Measurements from ENCODE around the gene RCC2.
"Not testable (repeated sequence)": the region's sequence is repeated elsewhere in the genome, so short reads cannot be mapped to it uniquely, and the experiment has no call there.

RCC2 gene

DNA sequence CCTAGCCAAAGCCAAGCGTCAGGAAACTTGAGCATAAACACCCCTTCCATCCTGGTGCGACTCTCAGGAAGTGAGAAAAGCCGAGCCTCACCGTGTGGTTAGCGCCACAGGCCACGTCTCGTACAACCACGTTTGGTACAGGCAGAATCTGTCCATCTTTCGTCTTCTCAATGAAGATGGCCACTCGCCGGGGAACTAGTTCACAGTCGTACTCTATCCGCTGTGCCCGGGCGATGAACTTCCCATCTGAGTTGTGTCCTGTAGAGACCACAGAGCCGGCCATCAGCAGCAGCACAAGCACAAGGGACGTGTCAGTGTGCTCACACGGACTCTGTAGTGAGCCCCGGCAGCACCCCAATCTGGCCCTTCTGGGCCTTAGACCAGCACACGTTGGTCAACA, 23.1 kb downstream of the RCC2 start:
- no peak for DNase-seq

DNA sequence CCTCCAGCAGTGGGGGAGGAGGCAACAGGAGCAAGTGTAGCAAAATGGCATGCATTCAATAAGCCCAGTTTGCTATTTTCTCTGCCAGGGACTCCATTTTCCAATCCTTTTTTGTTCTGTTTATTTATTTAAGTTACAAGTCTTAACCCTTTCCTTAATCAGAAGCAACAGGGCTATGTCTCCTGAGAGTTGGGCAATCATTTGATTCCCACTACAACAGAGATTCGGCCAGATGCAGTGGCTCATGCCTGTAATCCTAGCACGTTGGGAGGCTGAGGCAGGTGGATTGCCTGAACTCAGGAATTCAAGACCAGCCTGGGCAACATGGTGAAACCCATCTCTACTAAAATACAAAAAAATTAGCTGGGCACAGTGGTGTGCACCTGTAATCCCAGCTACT, 25.5 kb downstream of the RCC2 start:
- DNase-seq: no peak

DNA sequence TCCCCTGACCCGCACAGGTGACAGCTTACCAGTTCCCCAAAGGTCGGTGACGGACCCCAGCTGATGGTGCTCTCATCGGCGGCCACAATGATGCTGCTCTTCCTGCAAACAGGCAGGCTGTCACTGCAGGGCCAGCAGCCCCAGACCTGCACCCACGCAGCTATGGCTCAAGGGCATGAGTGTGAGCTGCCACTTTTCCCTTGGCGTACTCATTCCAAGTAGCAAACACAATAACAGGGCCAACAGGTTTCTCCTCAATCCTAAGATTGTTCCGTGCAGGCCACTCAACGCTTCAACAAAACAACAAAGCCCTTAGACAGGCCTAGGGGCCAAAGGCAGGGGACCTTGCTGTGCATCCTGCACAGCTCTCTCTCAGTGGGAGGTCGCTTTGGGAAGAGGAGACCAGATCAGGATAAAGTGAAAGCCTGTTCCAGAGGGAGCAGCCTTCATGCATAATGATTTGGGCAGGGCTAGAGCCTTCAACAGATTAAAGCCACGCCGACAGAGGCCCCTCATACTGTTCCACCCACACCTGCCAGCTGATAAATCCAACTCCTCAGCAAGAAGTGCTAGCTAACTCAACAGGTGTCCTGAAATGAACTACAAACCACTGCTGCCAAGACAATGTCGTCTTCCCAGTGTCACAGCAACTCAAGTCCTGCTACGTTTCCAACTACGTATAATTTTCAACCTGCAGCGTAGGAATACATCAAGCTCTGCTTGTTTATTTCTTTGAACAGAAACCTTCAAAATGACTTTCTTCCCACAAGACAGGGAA, 27.2 kb downstream of the RCC2 start:
- DNase-seq: no peak

DNA sequence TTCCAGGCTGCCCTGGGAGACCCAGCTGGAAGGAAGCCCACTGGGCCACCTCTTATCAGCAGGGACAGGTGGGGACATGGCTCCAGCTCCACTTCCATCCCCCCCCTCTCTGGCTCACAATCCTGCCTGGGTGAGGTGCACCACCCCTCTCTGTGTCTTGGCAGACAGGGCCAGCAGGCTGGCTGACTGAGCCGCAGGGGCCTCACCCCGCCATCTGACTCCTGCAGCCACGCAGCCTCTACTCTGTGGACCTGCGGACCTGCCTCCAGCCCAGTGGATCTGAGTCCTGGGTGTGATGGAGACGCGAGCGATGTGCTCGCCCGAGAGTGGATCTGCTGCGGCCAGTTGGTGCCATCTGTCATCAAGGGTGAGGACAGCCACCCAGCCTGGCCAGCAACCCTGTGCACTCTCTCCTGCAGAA, 30.1 kb downstream of the RCC2 start:
- DNase-seq: no peak

DNA sequence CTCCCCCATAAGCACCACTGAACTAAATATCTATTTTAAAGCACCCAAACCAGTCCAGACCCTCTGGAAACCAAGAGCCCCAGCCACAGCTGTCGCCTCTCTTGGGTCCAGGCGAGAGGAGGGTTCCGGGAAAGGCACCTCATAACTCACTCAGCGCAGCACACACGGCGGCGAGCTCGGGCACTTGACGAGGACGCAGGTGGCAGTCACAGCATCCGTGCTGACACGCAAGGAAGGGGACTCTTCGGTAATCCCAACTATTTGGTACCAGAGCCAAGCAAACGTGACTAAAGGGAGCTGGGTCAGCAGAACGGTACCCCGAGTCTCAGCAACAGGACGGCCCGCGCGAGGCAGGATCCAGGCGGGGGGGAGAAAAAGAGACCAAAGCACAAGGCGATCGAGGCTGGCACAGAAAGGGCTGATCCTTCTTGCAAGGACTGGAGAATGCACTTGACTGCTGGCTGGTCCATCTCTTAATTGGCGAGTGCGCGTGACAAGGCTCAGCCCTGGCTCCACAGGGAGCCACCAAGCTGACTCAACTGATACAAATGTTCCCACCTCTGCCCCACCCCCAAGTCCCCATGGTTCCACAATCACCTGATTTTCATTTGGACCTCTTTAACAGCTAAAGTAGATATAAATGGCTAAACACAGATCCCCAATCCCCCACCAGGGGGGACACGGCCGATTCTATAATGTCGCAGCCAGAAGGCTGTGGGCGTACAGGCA, 31.5 kb downstream of the RCC2 start:
- DNase-seq: not testable (repeated sequence)

DNA sequence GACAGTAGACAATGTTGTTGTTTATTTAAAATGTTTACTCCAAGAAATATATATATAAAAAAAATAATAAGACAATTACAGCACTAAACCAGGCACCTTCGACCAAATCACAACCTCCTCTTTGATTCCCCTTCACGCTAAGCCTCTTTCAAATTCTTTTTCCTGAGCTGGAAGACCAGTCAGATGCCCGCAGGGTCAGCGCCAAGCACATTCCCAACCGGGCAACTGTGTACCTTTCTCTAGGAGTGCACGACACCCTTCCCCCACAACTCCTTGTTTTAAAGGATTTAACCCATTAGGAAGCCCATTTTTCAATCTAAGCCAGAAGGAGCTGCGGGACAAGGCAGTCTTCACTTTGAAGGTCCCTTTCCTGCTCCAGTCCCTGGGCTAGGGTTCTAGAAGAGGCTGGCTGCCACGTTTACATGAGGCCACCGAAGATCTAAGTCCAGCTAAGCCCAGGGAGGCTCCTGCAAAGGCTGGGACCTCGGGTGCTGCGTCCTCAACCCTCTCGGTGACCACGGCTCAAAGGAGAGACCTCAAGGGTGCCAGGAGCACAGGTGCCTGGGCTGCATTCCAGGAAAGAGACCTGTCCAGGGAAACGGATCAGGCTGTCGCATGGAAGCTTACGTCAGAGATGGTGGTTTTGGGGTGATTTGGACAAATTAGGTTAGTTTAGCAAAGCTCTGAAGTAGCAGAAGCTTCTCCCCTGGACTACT, 32.6 kb downstream of the RCC2 start:
- DNase-seq: not testable (repeated sequence)

DNA sequence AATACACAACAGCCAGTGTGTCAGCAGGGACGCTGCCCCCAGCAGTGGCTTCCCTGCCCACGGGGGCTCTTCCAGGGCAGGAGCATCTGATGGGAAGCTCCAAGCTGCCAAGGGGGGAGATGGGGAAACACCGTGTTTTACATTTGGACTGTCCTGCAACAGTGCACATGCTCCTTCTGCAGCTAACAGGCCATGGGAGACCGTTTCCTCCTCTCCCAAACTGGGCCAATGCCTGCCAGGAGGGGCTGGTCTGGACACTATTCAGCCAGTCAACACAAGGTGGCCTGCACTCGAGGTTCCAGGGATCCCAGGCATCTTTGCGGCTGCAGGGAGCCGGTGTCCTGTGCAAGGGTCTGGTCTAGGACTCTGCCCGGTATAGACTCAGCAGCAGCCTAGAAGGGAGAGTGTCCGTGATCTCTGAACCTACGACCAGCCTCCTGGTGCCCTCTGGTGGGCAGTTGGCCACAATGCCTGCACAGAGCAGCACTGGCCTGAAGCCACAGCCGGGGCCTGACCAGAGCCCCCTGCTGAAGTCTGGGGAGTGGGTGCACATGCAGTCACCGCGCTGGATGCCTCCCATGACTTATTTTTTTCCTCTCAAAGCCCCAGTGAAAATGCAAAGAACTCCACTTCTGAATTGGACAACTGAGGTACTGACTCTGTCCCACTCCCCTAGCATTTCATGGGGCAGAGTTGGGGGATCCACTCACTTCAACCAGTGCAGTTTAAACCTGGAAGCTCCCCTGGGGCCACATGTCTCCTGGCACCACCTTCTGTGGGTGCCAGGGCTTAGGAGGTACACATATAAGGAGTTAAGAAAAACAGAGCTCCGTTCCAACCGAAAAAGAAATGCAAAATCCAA, 33.3 kb downstream of the RCC2 start:
- DNase-seq: no peak

DNA sequence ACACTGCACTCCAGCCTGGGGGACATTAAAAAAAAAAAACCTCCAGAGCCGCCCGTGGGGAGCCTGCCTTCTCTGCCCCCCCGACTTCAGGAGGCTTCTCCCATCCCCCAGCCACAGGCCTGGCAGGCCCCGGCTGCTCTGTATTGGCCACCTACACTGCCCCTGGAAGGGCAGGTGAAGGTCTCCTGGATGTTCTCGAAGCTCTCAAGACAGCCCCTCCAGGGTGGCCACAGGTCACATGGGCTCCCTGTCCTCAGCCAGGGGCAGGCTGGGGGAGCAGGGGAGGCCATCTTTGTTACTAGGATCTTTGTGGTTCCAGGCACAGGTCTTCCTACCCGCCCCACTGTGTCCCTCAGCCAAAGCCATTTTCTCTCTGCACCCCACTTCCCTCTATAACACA, 34.7 kb downstream of the RCC2 start:
- no peak for DNase-seq

DNA sequence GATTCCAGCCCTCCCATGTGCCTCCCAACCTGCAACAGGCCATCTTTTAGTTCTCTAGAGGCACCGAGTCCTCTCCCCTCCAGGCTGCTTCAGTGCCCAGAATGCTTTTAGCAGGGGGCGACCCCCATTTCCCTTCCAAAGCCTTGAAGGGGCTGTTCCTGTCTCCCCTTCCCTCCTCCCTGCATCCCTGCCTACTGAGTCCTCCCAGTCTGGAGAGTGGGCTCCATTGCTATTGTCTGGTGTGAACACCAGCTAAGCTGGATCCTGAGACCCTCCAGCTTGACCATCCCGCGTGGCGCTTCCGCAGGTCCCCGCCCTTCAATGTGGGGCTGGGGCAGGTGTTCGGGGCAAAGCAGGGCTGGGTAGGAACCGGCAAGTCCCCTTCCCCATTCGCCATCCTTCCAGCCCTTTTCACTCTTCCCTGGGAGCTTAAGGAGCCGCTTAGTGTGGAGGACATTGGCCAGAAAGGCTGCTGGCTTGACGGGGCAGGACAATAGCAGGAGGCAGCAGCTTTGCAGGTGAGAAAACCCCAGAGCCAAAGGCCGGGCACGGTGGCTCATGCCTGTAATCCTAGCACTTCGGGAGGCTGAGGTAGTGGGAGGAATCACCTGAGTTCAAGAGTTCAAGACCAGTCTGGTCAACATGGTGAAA, 35.3 kb downstream of the RCC2 start:
- DNase-seq: no peak

DNA sequence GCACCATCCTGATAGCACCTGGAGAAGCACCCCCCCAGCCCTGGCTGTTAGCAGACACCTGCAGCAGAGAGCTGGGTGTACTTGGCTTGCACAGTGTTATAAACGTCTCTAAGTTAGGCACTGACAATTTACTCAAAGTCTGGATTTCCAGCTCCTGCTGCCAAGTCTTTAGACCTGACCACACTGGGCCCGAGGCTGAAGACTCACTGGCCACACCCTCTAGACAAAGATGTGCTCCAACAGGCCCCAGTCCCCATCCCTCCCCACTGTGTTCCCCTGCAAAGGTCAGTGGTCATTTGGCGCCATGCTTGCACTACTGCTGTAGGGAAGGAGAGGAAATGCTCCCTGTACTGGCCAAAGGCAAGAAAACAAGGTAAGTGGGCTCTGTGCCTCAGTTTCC, 36.4 kb downstream of the RCC2 start:
- DNase-seq: no peak

DNA sequence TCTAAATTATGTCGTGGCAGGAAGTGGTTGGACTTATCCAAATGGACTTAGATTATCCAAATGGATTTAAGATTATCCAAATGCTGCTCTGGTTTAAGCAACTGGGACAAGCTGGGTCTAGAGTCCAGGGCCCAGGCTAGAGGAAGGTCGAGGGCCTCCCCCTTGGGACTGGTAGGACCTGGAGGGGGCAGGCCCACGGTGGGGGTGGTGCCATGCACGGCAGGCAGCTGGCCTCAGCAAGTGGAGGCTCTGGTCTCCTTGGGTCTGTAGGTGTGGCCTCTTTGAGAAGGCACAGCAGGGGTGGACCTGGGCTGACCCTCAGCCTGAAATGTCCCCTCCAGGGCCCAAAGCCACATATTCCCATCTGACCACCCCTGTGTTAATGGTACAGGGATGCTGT, 37.6 kb downstream of the RCC2 start:
- DNase-seq: no peak

DNA sequence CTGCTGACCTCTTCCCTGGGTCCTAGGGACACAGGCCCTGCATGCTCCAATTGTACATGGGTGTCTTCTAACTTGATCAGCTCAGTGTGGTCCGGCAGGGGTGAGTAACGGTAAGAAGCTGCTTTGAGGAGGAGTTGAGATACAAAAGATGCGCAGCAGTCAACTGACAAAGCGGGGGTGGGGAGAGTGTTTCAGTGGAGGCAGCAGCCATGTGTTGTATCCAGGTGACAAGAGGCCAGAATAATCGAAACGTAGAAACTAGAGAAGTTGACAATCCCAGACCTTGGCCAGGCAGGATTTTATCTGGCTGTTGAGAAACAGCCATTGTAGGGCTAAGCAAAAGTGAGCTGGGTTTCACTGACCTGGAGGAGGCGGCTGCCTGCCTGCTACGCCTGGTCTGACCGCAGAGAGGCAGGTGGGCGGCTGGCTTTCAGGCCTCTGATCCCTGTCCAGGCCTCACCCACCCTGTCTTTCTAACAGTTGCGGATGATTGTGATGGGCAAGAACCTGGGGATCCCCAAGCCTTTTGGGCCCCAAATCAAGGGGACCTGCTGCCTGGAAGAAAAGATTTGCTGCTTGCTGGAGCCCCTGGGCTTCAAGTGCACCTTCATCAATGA, 38.6 kb downstream of the RCC2 start:
- no peak for DNase-seq

DNA sequence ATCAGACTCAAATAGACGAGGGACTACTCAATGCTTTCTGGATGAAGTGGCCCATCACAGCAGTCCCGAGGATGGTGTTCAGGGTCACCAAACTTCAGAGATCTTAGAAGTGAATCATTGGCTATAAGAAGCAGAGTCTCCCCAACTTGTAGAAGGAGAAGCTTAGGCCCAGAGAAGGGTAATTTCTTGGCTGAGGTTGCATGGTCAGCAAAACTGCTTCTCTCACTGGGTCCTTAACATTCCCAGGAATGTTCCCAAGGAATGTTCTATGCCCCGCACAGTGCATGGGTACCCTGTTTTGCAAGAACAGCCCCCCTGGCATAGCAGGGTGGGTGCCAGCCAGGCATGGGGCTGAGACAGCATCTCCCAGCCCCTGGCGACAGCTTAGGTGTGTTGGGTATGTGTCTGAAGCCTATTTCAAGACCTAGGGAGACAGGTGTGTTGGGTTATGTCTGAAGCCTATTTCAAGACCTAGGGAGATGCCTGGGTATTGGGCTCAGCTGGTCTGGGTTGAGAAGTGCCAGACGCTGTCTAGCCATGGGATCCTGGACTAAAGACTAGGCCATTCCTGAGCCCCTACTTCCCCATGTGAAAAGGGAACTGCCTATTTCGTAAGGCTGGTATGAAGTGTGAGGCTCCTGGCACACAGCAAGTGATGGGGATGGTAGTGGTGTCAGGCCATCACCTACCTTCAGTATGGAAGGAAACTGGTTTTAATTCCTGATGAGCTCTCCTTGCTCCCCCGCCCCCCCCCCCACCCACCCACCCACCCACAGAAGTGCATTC, 41.4 kb downstream of the RCC2 start:
- DNase-seq: no peak

DNA sequence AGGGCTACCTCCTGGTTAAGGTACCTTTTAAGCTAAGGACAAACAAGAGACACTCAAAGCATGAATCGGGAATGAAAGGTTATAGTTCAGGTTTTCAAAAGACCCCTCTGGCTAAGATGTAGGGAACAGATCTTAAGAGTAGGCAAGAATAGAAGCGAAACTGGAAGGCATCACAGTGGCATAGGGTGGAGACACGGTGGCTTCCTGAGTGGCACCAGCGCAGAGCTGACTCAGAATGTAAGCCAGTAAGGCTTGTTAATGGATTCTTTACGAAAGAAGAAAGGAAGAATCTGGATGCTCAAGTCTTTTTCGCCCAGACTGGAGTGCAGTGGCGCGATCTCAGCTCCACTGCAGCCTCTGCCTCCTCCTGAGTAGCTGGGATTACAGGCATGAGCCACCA, 46.2 kb downstream of the RCC2 start:
- DNase-seq: no peak

DNA sequence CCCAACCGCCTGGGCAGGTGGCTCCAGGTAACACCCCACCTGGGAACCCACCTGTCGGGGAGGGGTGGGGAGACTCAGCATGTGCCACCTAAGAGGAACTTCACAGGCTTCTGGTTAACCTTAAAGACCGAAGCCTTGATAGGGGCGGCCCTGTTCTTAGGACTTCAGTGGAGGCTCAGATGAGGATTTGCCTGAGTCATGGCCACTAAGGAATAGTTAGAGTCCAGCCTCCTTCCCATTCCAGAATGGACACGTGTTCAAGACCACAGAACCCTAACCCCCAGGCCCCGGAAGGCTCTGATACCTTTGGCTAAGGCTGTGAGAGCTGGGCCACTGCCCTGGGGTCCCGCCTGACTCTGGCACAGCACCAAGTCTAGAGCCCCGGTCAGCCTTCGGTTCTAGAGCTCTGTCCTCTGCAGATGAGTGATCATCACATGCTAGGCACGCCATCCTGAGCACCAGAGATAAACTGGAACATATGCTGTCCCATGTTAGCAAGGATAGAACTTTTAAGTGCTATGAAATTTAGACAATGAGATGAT, 47.2 kb downstream of the RCC2 start:
- DNase-seq: no peak

DNA sequence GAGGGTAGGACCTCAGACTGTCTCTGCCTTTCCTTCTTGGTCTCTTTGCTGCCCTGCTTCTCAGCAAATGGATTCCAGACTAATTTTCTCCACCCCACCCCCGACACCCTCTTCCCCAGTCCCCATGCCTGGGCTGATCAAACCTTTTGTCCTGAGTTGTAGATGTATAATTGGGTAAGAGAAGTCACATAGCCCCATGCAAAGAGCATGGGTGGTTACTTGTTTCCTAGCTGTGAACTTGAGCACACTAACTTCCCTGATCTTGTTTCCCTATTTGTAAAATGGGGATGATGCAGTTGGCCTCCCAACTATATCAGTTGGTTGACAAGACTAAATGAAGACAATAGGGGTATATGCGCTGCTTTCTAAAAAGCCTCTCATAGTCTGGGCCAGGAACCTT, 58.3 kb downstream of the RCC2 start:
- no peak for DNase-seq

DNA sequence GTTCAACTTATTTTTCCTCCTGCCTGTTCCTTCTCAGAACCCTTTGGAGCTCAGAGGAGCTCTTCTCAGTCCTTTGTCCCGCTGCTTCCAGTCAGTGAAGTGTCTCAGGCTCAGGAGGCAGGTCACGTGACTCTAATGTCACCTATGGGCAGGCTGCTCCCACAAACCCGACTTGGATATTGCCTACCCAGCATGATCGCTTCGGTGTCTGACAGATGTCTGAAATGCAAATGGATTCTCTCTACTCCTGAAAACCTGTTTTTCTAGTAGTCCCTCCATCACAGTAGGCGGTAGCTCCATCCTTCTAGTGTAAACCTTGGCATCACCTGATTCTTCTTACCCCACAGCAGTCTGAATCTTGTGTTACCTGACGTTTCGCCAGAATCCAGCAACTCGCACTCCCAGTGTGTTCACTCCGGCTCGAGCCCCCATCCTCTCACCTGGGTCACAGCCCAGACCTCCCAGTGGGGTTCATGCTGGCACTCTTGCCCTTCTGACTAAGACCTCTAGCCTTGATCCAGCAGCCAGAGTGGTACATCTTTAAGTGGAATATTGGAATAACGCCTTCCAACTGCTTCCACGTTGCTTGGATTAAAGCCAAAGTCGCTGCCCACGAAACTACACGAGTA, 62.0 kb downstream of the RCC2 start:
- peak; percentile 26 for DNase-seq

DNA sequence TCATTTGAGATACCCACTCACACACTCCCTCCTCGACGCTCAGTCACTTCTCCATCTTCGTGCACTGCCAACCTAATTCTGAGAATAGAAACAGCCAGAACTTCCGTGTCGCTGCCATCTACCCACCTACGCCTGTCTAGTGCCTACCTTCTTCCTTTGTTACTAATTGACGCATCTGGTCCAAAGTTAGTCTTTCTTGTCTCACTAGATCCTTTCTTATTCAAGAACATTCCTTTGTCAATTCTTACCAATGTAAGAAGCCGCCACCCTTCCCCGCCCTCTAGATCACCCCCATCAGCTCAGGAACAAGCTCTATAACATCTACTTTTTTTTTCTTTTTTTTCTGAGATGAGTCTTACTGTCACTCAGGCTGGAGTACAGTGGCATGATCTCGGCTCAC, 63.8 kb downstream of the RCC2 start:
- DNase-seq: no peak

DNA sequence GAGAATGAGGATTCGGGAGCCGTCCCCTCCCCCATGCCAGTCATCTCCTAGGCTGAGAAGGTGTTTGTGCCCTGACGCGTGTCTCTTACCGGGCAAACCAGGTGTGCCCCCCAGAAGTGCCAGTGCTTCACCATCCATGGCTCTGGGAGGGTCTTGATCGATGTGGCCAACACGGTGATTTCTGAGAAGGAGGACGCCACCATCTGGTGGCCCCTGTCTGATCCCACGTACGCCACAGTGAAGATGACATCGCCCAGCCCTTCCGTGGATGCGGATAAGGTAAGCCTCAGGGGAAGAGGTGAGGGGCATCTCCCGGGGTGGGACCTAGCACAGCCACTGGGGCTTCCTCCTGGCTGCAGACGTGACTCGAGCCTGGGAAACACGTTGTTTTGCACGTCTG, 66.5 kb downstream of the RCC2 start:
- no peak for DNase-seq

DNA sequence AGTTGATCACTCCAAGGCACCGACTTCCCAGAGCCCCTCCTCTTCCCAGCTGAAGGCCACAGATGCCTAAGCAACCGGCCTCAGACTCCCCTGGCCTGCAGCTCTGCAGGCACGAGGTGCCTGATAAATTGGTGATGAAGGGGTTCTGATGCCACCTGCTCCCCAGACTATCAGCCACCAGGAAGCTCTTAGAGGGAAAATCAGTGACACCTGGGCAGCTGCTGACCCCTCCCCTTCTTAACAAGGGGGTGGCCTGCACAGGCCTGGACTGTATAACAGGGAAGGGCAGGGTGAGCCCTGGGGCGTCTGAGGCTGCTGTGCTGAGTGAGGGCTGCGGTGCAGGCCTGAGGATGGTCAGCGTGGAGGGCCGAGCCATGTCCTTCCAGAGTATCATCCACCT, 67.6 kb downstream of the RCC2 start, which contains the start of gene PADI6:
PADI6 (plus strand) TSS at position 301 of the 400 bp plus-strand sequence; CDS start at position 351, 50 bp downstream.
- no peak for DNase-seq

Data from NCI-H2029 (cell line).